Activated naive CD4-positive, alpha-beta T cell treated with anti-CD3 and anti-CD28 coated beads, Interleukin-2, amount 50 U/mL, for 24 hours (primary cell): ENCODE data around the gene TGFBR3L.

Source experiments
- H3K27ac Mint-ChIP-seq: one replicate; pipeline ENCODE4 v1.8.0; 2021; ENCODE audit warnings: mild to moderate bottlenecking, mixed read lengths
- H3K27me3 Mint-ChIP-seq: one replicate; pipeline ENCODE4 v1.8.0; 2021; ENCODE audit warnings: mixed read lengths
- H3K36me3 Mint-ChIP-seq: one replicate; pipeline ENCODE4 v1.8.0; 2021; ENCODE audit warnings: mixed read lengths
- H3K4me1 Mint-ChIP-seq: one replicate; pipeline ENCODE4 v1.8.0; 2021; ENCODE audit warnings: mixed read lengths
- H3K4me3 Mint-ChIP-seq: one replicate; pipeline ENCODE4 v1.8.0; 2021; ENCODE audit warnings: mild to moderate bottlenecking, mixed read lengths
- H3K9me3 Mint-ChIP-seq: one replicate; pipeline ENCODE4 v1.8.0; 2021; ENCODE audit warnings: mixed read lengths

TGFBR3L gene

DNA sequence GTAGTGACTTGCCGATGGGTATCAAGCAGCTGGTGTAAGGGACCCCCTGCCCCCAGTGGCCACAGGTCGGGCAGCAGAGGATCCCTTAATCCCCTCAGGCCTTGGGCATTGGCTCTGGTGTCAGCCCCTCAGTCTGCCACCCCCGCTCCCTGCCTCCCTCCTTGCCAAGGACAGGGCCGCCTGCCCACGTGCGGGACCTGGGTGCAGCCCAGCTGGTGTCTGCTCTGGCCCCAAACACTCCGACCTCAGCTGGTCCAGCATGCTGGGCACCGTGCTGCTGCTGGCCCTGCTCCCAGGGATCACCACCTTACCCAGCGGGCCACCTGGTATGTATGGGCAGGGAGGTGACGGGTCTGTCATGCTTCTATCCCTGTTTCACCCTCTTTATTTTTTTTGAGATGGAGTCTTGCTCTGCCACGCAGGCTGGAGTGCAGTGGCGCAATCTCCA is at the start of gene TGFBR3L:
Gene TGFBR3L, plus strand, starts transcription at position 233 of the 448 bp plus-strand sequence.
- Mint-ChIP-seq H3K4me3 (peak within 1 kb of the TSS; percentile 57), H3K27ac (no peak within 1 kb of the TSS), H3K9me3 (no peaks in the 10 kb centered on the region), H3K27me3 (peaks cover 13% of the 10 kb centered on the region), H3K36me3 (peaks cover 15% of the 10 kb centered on the region), H3K4me1 (peaks cover 16% of the 10 kb centered on the region)

DNA sequence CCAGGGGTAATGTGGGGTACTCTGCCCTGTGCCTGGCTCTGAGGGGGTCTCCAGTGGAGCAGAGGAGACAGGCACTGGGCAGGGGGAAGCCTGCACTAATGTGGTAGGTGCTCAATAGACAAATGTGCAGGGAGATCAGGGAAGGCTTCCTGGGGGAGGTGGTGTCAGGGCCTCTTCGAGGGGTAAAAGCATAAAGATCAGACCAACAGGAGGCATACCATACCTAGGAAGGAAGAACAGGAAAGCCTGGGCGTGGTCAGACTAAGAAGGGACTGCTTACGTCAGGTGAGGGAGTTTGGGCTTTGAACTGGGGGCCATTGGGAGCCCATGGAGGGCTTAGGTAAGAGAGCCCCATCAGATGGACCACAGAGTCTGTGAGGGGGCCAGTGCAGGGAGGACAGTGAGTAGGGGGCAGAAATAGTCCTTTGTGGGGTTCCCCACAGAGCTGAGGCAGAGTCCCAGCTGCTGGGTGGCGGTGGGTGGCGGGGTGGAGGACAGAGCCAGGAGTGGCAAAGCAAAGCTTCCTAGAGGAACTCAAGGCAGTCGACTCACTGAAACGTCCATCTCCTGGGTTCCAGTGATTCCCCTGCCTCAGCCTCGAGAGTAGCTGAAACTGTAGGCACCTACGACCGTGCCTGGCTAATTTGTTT is 49.2 kb upstream of the TGFBR3L start:
- Mint-ChIP-seq H3K27ac (no peak overlapping the region), H3K9me3 (no peaks in the 10 kb centered on the region), H3K4me1 (peaks cover 14% of the 10 kb centered on the region), H3K27me3 (no peaks in the 10 kb centered on the region), H3K36me3 (peaks cover 1% of the 10 kb centered on the region), H3K4me3 (no peak overlapping the region)

DNA sequence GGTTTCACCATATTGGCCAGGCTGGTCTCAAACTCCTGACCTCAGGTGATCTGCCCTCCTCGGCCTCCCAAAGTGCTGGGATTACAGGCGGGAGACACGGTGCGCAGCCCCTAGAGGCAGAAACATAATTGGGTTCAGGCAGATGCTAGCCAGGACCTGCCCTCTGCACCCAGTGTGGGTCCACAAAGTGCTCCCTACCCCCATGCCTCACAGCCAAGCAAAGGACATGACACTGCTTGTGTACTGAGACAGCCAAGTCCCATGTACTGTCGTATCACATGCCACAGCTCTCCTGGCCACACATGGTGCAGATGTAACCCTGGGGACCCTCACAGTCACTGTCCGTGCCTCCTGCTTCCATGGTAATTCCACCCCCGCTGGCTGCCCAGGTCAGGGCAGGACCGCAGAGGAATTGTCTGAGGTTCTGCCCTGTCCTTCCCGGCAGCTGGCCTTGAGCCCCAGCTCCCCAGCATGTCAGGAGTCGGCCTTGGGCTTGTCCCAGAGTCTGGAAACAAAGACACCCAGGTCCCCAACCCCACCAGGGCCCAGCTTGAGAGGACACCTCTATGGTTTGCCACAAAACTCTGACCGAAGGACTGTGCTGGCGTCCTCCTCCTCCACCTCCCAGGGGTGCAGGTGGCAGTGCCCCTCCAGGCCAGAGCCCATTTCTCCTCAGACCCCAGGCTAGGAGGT is 48.1 kb upstream of the TGFBR3L start:
- peaks cover 19% of the 10 kb centered on the region for H3K4me1 Mint-ChIP-seq
- H3K9me3 Mint-ChIP-seq: no peaks in the 10 kb centered on the region
- H3K27me3 Mint-ChIP-seq: peaks cover 4% of the 10 kb centered on the region
- no peak overlapping the region for H3K27ac Mint-ChIP-seq
- H3K4me3 Mint-ChIP-seq: no peak overlapping the region
- no peaks in the 10 kb centered on the region for H3K36me3 Mint-ChIP-seq

DNA sequence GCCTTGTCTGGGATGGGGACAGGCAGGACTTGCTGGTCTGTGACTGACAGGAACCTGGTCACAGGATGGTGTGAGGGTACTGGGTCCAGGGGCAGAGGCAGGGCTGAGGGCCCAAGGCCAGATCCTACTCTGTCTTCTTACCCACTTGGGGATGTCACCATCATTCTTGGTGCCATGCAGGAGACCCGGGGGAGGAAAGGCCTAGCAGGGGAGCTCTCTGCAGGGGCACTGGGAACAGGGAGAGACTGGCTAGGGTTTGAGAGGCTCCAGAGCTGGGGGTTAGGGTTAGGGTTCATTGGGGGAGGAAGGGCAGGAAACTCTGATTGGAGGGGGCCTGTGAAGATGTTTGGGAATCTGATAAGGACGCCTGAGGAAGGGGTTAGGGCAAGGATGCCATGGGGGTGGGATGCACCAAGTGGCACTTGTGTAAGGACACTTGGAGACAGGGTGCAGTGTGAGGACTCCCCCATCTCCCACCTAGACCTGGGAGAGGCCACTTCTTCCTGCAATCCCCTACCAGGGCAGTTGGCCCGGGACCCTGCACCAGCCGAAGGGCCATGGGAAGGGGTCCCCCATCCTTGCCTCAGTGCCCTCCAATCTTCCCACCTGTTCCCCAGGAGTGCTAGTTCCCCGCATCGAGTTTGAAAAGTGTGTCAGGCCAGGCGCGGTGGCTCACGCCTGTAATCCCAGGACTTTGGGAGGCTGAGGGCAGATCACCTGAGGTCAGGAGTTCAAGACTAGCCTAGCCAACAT is 47.4 kb upstream of the TGFBR3L start:
- no peaks in the 10 kb centered on the region for H3K9me3 Mint-ChIP-seq
- H3K4me3 Mint-ChIP-seq: peak overlapping the region; percentile 15
- H3K36me3 Mint-ChIP-seq: no peaks in the 10 kb centered on the region
- H3K27me3 Mint-ChIP-seq: peaks cover 11% of the 10 kb centered on the region
- H3K4me1 Mint-ChIP-seq: peaks cover 26% of the 10 kb centered on the region
- no peak overlapping the region for H3K27ac Mint-ChIP-seq

DNA sequence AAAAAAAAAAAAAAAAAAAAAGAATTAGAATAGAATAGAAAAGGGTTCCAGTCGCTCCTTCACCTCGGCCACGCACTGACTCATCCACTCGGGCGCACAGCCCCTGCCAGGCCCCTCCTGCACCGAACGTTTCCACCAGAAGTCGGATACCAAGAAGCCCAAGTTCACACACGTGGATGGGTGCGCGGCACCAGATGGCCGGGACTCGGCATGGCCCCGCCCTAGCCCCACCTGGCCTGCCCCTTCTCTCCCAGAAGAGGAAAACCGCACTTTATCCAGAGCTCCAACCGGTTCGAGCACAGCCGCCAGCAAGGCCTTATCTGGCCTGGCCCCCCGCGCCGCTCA is 46.3 kb upstream of the TGFBR3L start:
- Mint-ChIP-seq H3K27ac (no peak overlapping the region), H3K4me3 (peak overlapping the region; percentile 79), H3K9me3 (no peaks in the 10 kb centered on the region), H3K36me3 (no peaks in the 10 kb centered on the region), H3K27me3 (peaks cover 11% of the 10 kb centered on the region), H3K4me1 (peaks cover 27% of the 10 kb centered on the region)

DNA sequence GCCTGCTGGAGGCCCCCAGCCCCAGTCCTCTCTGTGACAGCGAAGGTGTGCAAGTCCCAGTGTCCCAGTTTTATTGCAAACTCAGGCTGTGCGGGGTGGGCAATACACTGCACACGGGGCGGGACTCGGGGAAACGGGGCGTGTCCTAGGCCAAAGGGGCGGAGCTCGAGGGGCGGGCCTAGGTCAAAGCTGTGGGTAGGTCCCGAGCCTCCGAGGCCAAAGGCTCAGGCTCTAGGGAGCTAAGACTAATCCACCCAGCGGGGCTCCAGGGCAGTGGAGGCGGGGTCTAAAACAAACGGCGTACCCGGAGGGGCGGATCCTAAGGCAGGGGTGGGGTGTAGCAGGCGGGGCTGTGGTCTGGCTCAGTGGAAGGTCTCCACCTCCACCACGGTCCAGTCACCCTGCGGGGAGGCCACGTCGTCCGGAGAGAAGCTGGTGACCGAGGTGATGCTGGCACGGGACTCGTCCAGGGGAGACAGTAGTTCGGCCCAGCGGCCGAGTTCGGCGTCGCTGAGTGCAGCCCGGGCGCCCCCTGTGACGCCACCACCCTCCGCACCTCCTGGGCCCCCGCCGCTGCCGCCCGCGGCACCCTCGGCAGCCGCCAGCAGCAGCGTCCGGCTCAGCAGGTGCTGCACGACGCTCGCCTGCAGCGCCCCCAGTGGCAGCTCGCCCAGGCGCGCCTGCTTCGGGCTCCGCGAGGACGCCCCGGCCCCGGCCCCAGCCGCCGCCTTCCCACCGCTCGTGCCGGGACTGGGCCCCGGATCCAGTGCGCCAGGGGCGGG is 45.8 kb upstream of the TGFBR3L start:
- peak overlapping the region; percentile 79 for H3K4me3 Mint-ChIP-seq
- H3K27me3 Mint-ChIP-seq: peaks cover 12% of the 10 kb centered on the region
- H3K9me3 Mint-ChIP-seq: no peaks in the 10 kb centered on the region
- peaks cover 30% of the 10 kb centered on the region for H3K4me1 Mint-ChIP-seq
- no peaks in the 10 kb centered on the region for H3K36me3 Mint-ChIP-seq
- H3K27ac Mint-ChIP-seq: peak overlapping the region; percentile 10

DNA sequence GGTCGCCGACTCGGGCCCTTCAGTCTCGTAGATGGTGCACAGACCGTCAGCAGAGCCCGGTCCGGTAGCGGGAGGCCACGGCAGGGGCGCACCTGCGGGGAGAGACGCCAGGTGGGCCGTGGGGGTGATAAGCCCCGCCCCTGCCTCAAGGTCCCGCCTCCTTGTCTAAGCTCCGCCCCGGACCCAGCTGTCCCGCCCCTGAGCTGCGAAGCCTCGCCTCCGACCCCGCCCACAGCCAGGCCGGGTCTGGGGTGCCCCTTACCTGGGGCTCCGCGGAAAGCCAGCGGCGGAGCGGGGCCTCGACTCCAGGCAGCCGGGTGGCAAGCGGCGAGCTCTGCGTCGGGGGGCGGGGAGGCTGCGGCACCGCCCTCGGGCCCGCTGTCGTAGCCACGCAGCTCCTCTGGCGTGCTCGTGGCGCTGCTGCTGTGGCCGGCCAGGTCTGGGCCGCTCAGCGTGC is 45.1 kb upstream of the TGFBR3L start:
- H3K9me3 Mint-ChIP-seq: no peaks in the 10 kb centered on the region
- no peaks in the 10 kb centered on the region for H3K36me3 Mint-ChIP-seq
- peaks cover 12% of the 10 kb centered on the region for H3K27me3 Mint-ChIP-seq
- no peak overlapping the region for H3K27ac Mint-ChIP-seq
- H3K4me1 Mint-ChIP-seq: peaks cover 30% of the 10 kb centered on the region
- peak overlapping the region; percentile 61 for H3K4me3 Mint-ChIP-seq

DNA sequence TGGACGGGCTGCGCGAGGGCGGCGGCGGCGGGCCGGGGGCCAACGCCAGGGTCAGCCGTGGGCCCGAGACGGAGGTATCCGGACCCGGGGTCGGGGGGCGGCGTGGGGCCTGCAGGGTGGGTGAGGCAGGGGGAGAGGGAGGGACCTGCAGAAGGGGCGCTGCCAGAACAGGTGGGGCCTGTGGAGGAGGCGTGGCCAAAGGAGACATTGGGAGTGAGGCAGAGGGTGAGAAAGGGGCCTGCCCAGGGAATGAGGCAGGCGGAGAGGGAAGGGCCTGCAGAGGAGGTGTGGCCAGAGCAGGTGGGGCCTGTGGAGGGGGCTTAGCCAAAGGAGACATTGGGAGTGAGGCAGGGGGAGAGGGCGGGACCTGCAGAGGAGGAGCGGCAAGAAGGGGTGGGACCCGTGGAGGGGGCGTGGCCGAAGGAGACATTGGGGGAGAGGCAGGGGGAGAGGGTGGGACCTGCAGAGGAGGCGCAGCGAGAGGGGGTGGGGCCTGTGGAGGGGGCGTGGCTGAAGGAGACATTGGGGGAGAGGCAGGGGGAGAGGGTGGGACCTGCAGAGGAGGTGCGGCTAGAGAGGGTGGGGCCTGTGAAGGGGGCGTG is 44.6 kb upstream of the TGFBR3L start:
- H3K9me3 Mint-ChIP-seq: no peaks in the 10 kb centered on the region
- peaks cover 12% of the 10 kb centered on the region for H3K27me3 Mint-ChIP-seq
- H3K27ac Mint-ChIP-seq: no peak overlapping the region
- H3K4me1 Mint-ChIP-seq: peaks cover 28% of the 10 kb centered on the region
- no peaks in the 10 kb centered on the region for H3K36me3 Mint-ChIP-seq
- peak overlapping the region; percentile 62 for H3K4me3 Mint-ChIP-seq

DNA sequence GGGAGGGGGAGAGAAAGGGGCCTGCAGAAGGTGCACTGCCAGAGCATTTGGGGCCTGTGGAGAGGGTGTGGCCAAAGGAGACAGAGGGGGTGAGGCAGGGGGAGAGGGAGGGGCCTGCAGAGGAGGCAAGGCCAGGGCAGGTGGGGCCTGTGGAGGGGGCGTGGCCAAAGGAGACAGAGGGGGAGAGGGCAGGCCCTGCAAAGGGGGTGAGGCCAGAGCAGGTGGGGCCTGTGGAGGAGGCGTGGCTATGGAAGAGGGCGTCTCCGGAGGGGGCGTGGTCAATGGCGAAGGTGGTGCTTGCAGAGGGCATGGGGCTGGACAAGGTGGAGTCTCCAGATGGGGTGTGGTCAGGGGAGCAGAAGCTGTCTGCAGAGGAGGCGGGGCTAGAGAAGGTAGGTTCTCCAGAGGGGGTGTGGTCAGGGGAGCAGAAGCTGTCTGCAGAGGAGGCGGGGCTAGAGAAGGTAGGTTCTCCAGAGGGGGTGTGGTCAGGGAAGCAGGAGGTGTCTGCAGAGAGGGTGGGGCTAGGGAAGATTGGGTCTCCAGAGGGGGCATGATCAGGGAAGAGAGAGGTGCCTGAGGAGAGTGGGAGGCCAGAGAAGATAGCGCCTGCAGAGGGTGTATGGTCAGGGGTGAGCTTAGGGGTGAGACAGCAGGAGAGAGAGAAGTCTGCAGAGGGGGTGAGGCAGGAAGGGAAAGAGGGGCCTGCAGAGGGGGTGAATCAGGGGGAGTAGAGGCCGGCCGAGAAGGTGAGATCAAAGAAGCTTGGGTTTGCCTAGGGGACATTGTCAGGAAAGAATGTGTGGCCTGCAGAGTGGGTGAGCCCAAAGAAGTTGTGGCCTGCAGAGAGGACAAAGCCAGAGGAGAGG is 43.8 kb upstream of the TGFBR3L start:
- H3K27me3 Mint-ChIP-seq: peaks cover 12% of the 10 kb centered on the region
- H3K27ac Mint-ChIP-seq: no peak overlapping the region

DNA sequence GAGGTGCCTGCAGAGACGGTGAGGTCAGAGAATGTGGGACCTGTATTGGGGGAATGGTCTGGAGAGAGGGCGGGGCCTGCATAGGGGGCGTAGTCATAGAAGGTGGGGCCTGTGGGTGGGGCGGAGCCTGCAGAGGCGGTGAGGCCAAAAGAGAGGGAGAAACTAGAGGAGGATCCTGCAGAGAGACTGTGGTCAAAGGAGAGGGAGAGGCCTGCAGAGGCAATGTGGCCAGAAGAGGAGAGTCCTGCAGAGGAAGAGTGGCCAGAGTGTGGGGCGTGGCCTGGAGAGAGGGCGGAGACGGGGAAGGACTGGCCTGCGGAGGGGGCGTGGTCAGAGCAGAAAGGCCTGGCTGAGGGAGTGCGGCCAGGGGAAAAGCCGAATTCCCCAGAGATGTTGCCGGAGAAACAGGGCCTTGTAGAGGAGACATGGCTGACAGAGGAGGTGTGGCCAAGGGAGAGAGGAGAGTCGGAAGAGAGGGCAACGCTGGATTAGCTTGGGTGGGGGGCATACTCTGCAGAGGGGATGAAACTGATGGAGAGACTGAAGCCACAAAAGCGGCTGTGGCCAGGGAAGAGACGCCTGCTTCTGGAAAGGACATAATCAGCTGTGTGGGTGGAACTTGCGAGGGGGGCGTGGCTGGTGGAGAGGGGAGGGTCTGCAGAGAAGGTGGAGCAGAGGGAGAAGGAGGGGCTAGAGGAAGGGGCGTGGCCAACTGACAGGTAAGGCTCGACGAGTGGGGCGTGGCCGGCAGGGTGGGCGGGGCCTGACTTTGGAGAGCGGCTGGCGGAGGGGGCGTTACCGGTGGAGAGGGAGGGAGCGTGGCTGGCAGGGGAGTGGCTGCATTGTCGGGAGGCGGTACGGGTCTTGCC is 43.0 kb upstream of the TGFBR3L start:
- H3K36me3 Mint-ChIP-seq: no peaks in the 10 kb centered on the region
- peak overlapping the region; percentile 71 for H3K27ac Mint-ChIP-seq
- H3K4me1 Mint-ChIP-seq: peaks cover 23% of the 10 kb centered on the region
- peak overlapping the region; percentile 74 for H3K4me3 Mint-ChIP-seq
- H3K9me3 Mint-ChIP-seq: no peaks in the 10 kb centered on the region
- peaks cover 12% of the 10 kb centered on the region for H3K27me3 Mint-ChIP-seq

More for the DNA sequence above, 43.8 kb upstream of the TGFBR3L start:
- H3K36me3 Mint-ChIP-seq: no peaks in the 10 kb centered on the region
- H3K9me3 Mint-ChIP-seq: no peaks in the 10 kb centered on the region
- H3K4me3 Mint-ChIP-seq: peak overlapping the region; percentile 74
- peaks cover 23% of the 10 kb centered on the region for H3K4me1 Mint-ChIP-seq

DNA sequence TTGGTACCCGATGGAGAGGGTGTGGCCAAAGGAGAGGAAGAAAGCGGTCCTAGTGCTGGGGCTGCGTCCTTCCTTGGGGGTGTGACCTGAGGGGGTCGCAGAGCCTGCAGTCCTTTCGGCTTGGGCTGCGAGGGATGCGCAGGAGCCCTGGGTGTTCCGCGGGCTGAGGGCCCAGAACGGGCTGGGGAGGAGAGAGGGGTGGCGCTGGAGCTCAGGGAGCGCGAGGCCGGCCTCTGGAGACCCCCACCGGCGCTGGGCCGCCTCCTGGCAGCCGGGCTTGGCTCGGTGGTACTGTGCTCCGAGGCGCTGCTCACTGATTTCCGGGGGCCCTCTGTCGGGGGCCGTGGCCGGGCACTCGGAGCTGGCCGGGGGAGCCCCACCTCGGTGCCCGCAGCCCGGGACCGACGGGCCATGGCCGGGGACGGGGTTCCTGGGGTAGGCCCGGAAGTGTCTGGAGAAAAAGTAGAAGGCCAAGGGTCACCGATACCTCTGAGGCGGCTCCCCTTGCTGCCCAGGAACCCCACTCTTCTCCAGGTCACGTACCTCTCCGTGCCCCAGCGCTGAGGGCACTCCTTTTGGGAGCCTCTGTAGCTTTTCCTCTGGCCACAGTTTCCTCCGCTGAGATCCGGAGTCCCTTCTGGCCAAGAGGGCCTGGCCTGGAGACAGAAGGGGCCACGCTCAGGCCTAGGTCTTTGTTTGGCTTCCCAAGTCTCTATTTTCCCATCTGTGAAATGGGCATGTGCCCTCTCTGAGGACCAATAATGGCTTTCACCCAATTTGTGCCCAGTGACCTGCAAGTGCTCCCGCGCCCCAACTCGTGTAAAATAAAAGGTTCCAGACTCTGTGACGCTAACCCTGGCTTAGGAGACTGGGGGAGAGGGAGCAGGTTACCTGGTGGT is 42.1 kb upstream of the TGFBR3L start:
- H3K4me3 Mint-ChIP-seq: peak overlapping the region; percentile 36
- H3K9me3 Mint-ChIP-seq: no peaks in the 10 kb centered on the region
- no peaks in the 10 kb centered on the region for H3K36me3 Mint-ChIP-seq
- H3K27ac Mint-ChIP-seq: no peak overlapping the region
- peaks cover 23% of the 10 kb centered on the region for H3K4me1 Mint-ChIP-seq
- H3K27me3 Mint-ChIP-seq: peaks cover 12% of the 10 kb centered on the region

DNA sequence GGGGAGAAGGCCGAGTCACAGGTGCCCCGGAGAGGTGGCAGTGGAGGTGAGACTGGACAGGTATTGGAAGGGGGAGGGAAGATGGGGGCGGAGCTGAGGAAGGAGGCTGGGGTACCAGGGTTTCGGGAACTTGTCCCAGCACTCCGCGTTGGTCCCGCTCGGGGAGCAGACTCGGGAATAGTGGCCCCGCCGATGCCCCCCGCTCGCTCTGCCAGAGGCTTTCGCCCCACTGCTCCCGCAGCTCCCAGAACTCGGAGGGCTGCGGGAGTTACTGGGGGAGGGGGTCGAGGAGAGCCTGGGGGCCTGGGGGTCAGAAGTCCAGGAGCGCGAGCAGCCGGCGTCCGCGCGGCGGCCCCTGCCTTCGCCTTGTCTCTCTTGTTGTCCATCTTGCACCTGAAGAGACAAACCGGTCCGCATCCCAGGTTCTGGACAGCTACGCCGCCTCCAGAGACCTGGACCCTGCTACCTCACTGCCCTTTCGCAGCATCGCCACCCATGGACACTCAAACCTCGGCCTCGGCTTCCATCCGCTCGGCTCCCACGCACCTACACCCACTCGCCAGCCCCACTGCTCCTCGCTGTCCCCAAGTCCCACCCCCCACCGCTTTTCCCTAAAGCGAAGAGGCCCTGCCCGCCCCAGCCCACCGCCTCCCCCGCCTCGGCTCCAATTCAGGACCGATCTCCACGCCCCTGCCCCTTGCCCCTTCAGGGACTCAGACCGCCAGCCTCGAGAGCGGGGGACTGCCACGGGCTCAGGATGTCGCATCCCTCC is 41.1 kb upstream of the TGFBR3L start:
- H3K9me3 Mint-ChIP-seq: no peaks in the 10 kb centered on the region
- no peak overlapping the region for H3K27ac Mint-ChIP-seq
- H3K4me3 Mint-ChIP-seq: peak overlapping the region; percentile 82
- peaks cover 12% of the 10 kb centered on the region for H3K27me3 Mint-ChIP-seq
- H3K36me3 Mint-ChIP-seq: no peaks in the 10 kb centered on the region
- H3K4me1 Mint-ChIP-seq: peaks cover 23% of the 10 kb centered on the region
